GM18505 (cell line): ENCODE data around the gene IGLON5.

ENCODE experiments used
- ATAC-seq: cut with Tn5 transposase; IDR thresholded peaks from one replicate; pipeline ENCODE4 v1.9.1; 2021; ENCODE audit not compliant: unreplicated experiment
- POLR2A ChIP-seq: IDR thresholded peaks from 4 replicates; pipeline ENCODE4 v1.6.1; 2011; ENCODE audit warnings: borderline replicate concordance; ENCODE audit not compliant: insufficient read depth, insufficient read length; ENCODE audit errors: extremely low read depth

The IGLON5 gene

DNA sequence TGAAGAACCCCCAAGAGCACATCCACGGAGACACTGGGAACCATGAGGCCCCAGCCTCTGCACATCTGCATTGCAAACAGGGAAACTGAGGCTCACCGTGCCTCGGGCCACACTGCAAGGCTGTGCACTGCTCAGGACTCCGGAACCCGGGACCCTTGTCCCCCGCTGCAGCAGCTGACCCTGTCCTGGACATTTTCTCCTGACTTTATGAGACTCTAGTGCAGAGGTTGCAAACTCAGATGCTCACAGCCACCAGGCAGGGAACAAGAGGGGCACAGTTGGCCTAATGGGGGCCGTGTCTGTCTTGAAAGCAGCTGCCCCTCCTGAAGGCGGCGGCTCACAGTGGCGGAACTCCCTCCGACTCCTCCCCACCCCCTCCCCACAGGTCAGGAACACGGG, 16.5 kb upstream of the IGLON5 start:
- no peak for ATAC-seq

DNA sequence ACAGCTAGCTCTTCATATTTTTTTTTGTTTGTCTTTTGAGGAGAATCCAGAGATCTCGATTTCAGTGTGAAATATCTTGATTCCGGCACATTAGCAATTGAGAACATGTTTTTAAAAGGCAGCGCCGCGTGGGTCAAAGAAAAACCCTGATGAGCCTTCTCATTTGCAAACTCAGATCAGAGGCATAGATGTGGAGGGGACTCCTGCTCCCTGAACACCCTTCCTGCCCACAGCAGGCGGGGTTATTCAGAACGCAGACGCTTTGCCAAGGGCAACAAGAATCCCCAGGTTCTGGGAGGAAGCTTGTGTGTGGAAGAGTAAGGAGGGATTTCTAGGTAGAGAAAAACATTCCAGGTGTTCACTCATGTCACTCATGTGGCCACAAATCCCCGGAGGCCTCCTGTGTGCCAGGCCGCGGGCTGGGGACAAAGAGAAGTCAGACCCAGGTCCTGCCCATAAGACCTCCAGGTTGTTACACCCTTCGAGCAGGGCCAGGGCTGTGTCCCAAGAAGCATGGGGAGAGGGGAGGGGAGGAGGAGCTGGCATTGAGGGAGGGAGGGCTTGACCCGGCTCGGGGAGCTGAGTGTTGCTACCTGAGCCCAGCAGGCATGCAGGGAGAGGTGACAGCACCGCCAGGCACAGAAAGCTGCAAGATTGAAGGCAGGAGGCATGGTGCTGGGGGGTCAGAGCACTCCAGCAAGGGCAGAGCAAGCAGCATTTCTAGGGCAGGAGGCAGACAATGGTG, 15.9 kb upstream of the IGLON5 start:
- no peak for TF ChIP-seq POLR2A
- ATAC-seq: no peak

More for the DNA sequence above, 16.5 kb upstream of the IGLON5 start:
- TF ChIP-seq POLR2A: no peak

DNA sequence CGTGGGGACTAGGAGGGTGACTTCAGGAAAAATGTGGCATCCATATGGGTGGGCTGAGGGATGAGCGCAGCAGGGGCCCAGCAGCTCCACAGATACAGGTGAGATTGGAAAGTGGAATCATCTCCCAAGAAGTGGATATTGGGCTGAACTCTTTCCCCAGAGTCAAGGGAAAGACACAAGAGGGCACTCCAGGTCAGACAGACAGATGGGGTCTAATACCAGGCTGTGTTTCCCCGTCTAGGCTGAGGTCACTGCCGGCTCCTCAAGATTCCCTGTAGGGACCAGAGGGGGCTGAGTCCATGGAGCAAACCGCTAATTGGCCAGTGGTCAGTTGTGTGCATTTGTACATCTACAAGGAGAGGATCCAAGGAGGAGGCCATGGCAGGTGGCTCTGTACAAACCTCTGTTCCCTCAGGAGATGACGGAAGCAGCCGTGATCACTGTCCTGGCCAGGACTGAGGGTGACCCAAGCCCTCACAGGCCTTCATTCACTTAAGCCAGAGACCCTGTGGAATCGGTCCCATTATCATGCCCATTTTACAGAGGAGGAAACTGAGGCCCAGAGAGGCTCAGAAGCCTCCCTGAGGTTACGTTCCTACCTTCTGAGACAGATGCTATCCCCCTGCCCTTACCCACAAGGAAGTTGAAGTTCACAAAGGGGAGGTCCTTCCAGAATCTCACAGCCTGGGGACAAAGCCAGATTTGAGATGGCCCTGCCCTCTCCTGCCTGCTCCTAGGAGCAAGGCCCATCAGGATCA, 14.9 kb upstream of the IGLON5 start:
- no peak for ATAC-seq

DNA sequence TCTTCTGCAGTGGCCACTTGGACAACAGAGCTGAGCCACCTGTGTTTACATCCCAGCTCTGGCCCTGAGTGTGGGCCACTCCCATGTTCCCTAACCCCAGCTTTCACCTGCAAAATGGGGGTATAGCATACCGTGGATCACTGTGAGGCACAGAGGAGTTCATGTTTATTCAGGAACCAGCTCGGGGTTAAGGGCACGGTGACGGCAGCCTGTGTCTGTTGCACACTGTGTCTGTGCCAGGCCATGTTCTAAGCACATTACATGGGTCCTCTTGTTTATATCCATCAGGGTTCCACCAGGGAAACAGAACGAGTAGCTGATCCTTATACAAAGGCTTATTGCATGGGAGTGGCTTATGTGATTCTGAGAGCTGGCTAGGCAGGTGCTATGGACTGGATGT, 14.0 kb upstream of the IGLON5 start:
- no peak for ATAC-seq
- no peak for TF ChIP-seq POLR2A

More for the DNA sequence above, 14.9 kb upstream of the IGLON5 start:
- no peak for TF ChIP-seq POLR2A

DNA sequence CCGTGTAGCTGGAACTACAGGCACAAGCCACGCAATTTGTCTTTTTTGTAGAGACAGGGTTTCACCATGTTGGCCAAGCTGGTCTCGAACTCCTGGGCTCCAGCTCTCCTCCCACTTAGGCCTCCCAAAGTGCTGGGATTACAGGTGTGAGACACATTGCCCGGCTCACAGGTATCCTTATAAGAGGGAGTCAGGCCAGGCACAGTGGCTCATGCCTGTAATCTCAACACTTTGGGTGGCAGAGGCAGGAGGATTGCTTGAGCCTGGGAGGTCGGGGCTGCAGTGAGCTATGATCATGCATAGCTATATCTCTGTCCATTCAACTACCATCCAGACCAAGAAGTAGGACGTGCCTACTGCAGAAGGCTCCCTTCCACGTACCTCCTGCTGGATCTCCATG, 10.2 kb upstream of the IGLON5 start:
- no peak for ATAC-seq
- TF ChIP-seq POLR2A: no peak

DNA sequence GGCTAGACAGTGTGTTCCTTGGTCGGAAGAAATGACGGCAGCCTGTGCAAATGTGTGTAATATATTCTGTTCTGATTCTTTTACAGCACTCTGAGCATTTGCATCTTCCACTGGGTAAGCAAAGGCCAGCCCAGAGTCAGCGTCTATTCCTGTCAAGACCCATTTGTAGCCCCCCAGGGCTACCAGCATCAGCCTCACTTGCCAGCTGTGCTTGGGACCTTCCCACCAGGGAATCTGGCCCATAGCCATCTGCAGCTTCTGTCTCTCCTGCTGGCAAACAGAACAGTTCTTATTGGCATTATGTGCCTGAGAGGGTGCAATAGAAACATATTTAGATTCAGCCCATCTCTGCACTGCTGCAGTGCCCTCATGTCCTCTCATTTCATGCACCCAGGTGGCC, 6.0 kb upstream of the IGLON5 start:
- ATAC-seq: no peak
- no peak for TF ChIP-seq POLR2A

DNA sequence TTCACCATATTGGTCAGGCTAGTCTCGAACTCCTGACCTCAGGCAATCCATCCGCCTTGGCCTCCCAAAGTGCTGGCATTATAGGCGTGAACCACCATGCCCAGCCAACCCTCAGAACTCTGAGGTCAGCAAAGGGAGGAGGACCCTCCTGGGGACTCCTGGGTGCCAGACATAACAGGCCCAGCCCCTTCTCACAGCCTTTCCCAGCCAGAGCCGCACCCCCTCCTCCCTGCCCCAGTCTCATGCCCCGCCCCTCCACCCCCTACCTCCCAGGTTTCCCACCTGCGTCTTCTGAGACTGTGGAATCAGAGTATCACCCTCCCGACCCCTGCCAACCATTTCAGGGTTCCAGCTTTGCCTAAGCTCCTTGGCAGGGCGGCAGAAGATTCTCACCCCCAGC, 5.2 kb downstream of the IGLON5 start:
- no peak for ATAC-seq
- no peak for TF ChIP-seq POLR2A

DNA sequence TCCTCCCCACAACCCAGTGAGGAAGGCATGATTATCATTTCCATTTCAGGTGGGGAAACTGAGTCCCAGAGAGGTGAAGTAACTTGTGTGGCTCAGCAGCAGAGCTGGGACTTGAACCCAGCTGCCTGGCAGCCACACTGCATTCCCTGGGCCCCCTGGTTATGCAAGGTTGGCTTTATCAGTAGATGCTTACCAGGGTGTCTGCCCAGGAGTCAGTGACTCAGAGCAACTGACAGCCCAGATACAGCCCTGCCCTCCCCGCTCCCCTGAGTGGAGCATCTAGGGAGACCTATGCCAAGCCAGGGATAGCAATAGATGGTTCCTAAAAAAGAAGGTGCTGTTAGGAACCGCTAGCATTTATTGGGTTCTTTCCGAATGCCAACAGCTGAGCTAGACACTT, 5.9 kb downstream of the IGLON5 start:
- TF ChIP-seq POLR2A: no peak
- ATAC-seq: no peak

DNA sequence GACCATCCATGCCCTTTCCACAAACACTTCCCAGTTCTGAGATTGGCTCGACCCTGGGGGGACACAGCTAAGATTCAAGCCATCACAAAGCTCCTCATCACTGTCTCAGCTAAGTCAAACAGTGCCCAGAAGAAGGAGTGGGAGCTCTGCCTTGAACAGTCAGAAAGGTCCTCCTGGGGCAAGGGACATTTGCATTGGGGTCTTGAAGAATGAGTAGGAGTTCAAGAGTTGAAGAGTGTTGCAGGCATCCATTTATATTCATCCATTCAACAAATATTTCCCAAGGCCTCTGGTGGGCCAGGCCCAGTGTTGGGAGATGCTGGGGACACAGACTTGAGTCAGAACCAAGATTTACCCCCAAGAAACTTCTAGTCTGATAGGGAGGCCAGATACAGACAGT, 6.5 kb downstream of the IGLON5 start:
- no peak for TF ChIP-seq POLR2A
- ATAC-seq: no peak

DNA sequence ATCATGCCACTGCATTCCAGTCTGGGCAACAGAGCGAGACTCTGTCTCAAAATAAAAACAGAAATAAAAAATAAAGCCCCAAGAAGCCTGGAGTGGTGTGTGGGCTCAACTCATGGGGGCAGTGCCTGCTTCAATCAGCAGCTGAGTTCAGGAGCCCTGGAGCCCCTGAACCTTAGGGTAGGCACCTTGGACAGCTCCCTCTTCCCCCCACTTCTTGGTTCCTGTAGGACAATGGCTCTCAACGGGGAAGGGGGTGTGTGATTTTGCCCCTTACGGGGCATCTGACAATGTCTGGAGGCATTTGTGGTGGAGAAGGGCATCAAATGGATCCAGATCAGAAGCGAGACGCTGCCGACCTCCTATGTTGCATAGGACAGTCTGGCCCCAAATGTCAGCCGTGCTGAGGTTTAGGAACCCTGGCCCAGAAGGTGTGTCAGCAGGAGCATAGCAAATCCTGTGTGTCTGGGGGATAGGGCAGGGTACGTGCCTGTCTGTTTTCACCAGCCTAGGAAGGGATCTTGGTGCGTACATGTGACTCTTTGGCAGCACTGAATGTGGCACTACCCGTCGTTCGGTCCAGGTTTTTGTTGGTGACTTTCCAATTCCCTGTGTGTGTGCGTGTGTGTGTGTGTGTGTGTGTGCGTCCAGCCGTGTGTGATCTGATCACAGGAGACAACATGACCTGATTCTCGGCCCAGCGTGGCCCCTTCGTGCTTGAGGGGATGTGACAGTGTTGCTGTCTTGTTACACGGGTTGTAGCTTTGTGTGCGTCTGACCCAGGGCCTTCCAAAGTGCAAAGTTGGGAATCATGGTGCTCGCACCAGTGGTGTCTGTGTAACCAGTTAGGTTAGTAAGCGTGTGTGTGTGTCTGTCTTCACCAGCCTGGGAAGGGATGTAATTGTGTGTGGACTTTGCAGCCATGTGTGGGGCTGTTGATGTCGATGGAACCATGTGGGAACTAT, 7.5 kb downstream of the IGLON5 start:
- no peak for ATAC-seq
- no peak for TF ChIP-seq POLR2A

DNA sequence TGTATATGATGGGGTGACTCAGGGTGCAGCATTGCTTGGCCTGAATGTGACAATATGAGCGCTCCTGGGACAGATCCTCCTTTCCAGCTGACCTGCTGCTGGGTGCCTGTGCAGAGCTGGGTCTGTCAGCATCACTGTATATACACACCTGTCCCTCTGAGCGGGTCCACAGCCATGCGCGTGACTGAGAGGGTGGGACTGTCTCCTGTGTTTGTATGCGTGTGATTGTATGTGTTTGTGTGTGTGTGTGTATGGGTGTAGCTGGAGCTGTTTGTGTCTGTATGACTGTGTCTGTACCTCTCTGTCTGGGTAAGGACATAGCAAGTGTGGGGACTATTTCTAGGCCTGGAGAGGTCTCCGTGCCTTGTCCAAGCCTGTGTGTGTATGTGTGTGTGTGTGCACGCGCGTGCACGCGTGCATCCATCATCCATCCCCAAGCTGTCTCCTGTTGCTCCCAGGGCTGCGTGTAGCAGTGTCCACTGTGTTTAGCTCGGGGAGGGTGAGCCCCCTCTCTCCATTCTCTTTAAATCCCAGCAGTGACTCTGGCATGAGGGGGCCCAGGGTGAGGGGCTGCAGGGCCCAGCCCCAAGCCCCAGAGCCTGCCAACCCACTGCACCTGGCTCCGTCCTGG, 8.3 kb downstream of the IGLON5 start:
- TF ChIP-seq POLR2A: no peak
- no peak for ATAC-seq

DNA sequence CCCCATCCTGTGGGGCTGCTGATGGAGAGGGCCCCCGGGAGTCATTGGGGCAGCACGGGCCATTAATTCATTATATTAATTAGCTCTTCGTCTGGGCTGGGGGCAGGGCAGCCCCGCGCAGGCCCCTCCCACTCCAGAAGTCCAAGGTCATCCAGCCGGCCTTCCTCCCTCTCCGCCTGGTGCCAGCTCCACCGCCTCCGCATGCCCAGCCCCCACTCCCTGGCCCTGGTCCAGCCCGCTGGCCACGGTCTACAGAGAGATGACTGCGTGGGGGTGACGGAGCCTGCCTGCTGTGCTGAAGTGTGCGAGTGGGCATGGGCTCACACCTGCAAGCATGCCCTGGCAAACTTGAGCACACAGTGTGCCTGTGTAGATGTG, 8.8 kb downstream of the IGLON5 start:
- no peak for TF ChIP-seq POLR2A

DNA sequence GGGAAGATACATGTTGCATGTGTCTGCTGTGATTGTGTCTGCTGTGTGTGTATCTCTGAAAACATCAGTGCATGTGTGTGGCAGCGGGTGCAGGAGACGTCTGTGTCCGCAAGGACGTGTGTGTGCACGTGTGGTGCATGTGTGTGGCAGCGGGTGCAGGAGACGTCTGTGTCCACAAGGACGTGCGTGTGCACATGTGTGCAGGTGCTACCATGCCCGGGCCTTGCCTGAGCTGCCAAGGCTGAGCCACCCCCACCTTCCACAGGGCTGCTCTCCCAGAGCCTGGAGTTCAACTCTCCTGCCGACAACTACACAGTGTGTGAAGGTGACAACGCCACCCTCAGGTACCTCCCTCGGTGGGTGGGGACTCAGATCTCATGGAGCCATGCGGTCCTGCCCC, 10.4 kb downstream of the IGLON5 start:
- TF ChIP-seq POLR2A: no peak
- no peak for ATAC-seq

More for the DNA sequence above, 8.8 kb downstream of the IGLON5 start:
- ATAC-seq: no peak
